WI38 (cell line): ENCODE results near the gene JAKMIP1.

ENCODE experiments used
- H3K4me3 ChIP-seq: 2 replicates; pipeline ENCODE4 v1.5.1; 2011; ENCODE audit warnings: low read depth, mild to moderate bottlenecking, control low read depth, low read length
- TF ChIP-seq, protein P1 (sequence below): IDR thresholded peaks from 2 replicates; pipeline ENCODE4 v1.5.1; 2012; ENCODE audit warnings: low read depth, mild to moderate bottlenecking, control low read depth, low read length

Gene JAKMIP1

DNA sequence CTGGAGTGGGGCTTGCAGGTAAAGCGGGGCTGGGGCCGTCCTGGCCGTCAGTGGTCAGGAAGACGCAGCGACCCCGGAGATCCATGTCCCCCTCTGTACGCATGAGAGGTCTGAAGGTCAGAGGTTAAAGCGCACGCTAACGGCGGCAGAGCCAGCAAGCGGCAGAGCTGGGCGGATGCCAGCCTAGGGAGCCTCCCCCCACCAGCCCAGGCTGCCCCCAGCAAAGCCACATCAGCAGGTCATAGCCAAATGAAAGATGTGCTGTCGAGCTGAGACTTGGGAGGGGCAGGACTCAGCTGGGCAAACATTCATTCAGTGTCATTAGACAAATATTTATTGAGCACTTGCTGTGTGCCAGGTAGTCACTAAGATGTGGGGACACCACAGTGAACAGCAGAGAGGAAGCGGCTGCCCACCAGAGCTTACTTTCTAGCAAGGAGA, 593 bp upstream of the JAKMIP1 start:
- TF ChIP-seq, protein P1, sequence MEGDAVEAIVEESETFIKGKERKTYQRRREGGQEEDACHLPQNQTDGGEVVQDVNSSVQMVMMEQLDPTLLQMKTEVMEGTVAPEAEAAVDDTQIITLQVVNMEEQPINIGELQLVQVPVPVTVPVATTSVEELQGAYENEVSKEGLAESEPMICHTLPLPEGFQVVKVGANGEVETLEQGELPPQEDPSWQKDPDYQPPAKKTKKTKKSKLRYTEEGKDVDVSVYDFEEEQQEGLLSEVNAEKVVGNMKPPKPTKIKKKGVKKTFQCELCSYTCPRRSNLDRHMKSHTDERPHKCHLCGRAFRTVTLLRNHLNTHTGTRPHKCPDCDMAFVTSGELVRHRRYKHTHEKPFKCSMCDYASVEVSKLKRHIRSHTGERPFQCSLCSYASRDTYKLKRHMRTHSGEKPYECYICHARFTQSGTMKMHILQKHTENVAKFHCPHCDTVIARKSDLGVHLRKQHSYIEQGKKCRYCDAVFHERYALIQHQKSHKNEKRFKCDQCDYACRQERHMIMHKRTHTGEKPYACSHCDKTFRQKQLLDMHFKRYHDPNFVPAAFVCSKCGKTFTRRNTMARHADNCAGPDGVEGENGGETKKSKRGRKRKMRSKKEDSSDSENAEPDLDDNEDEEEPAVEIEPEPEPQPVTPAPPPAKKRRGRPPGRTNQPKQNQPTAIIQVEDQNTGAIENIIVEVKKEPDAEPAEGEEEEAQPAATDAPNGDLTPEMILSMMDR, result no peak
- H3K4me3 ChIP-seq, result no peak overlapping the region

GRCh38 chr4:6199422-6199921, 877 bp downstream of the JAKMIP1 start:
- H3K4me3 ChIP-seq, result no peak overlapping the region
- TF ChIP-seq, protein P1, result no peak

DNA sequence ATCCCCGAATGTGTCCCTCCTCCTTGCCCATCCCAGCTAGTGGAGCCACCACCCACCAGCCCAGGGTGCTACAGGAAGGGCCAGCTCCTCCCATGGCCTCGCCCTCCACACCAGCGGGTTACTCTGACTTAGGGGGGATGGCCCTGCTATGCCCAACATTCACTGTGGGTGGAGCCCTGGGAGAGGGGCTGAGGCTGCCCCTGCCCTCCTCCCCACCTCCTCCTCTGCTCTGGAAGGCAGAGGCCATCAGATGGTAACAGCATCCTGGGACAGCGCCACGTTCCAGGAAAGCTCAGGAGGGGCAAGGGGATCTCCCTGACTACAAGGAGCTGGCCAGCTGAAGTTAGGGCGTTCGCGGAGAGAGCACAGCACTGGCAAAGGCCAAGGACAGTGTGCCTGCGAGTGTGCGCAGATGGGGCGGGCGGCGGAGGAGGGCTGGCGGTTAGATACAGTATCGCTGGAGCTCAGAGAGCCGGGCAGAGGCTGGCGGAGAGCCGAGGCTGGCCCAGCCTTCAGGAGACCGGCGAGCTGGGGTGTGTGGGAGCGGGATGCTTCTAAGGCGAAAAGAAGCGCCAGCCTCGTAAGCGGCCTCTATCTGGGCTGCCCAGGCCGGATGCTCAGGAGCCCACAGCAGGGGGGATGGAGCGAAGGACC, 1.5 kb downstream of the JAKMIP1 start:
- TF ChIP-seq, protein P1, result no peak
- H3K4me3 ChIP-seq, result no peak overlapping the region

DNA sequence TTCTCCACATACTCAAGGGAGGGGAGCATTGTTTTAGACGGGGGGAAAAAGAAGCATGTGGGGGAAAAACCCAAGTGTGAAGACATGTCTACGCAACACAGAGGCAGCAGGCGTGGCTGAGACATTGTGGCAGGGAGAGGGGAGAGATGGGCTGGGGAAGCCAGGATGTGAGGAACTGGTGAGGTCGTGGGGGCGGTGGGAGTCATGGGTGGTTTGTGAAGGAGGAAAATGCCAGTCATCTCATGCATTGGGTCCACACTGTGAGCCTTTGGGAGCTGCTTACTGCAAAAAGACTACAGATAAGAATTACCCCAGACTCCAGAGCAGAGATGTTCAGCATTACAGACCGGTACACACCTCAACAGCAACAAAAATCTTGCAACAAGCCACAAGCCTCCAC, 2.1 kb downstream of the JAKMIP1 start:
- TF ChIP-seq, protein P1, result no peak
- H3K4me3 ChIP-seq, result no peak overlapping the region

DNA sequence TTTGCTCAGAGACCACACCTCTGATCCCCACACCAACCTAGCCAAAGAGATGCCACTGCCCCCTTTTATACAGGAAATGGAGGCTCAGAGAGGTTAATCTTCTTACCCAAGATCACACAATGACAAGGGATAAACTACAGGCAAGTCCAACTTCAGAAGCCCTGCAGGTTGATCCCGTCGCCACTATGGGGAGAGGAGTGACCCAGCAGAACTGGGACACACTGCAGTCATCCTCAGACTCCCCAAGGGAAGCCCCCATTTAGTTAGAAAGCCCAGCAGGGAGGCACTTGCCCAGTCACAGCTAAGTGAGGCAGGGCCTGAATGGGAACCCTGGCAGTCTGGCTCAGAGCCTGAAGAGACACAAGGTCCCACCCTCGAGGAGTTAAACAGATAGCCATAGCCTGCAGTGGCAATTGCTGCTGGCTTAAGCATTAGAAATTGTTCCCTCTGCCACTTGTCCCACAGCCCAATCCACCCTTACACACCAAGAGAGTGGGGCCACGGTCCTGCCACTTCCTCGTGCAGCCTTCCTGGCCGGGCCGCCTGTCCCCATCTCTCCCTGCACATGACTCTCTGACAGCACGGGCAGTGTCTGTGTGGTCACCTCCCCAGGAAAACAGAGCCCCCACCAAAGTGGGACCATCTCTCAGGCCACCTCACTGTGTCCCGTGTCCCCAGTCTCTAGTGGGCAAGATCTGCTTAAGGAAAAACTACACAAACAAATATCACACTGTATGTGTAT, 2.7 kb downstream of the JAKMIP1 start:
- H3K4me3 ChIP-seq, result no peak overlapping the region

GRCh38 chr4:6196871-6197270, 3.5 kb downstream of the JAKMIP1 start:
- TF ChIP-seq, protein P1, result no peak
- H3K4me3 ChIP-seq, result no peak overlapping the region

More for the DNA sequence above, 2.7 kb downstream of the JAKMIP1 start:
- TF ChIP-seq, protein P1, result no peak

- H3K4me3 ChIP-seq, result no peak overlapping the region
- TF ChIP-seq, protein P1, result no peak
Measured at GRCh38 chr4:6196324-6196723, 4.0 kb downstream of the JAKMIP1 start.
